ENCODE data around the gene SULT4A1. TPM values are rescaled to one million over a fixed set of nuclear protein-coding genes. Genes with fewer than 3 reads are reported as not detected.

The SULT4A1 gene
- total and polyA plus RNA-seq, 2 of the 8 experiments (the other 6 are each of a cell fraction or from before 2014, with no cell fraction given): 9.1 to 11.8 TPM

GRCh38 chr22:43911351-43911750, 49.0 kb upstream of the SULT4A1 start:
- no peak overlapping the region for H4K91ac ChIP-seq (replicated peaks; ENCODE audit: insufficient read length, low read length)
- H3K18ac ChIP-seq (ENCODE audit: extremely low read depth, low read length): no peak overlapping the region
- ChIA-PET POLR2A (ENCODE audit: partially characterized antibody) (interaction anchor here (1.8 kb wide), 1 partner anchor 11 kb away, joined by 7 read pairs; no protein-coding TSS in a partner anchor), CTCF (ENCODE audit: partially characterized antibody) (interaction anchor here (0.6 to 21.4 kb wide), 4 partner anchors 27 to 194 kb away, joined by 3 to 226 read pairs (median 4); no protein-coding TSS in a partner anchor)
- no peak overlapping the region for H2AFZ ChIP-seq (ENCODE audit: low read length)
- H3K4ac ChIP-seq (replicated peaks; ENCODE audit: insufficient read length, low read depth, low read length): no peak overlapping the region
- no peak overlapping the region for H2BK5ac ChIP-seq (ENCODE audit: low read depth, low read length)
- H4K20me1 ChIP-seq (replicated peaks in 1 of 2; ENCODE audit: control insufficient read depth in 1 of 2, insufficient read depth in 2 of 2, low read length in 2 of 2): no peaks in the 10 kb centered on the region
- H3K9ac ChIP-seq (replicated peaks in 1 of 4; ENCODE audit: extremely low read depth in 1 of 4, low read depth in 3 of 4, low read length in 3 of 4): no peak overlapping the region
- no peak overlapping the region for H2BK15ac ChIP-seq (ENCODE audit: low read length)
- FAIRE-seq (no peak), DNase-seq (ENCODE audit: low read depth in 1 of 2, low spot score in 2 of 2) (no peak)
- peaks cover 0 to 2% (median 0%) of the 10 kb centered on the region in 4 experiments; a peak in 1 of 7 replicates for H3K4me1 ChIP-seq (replicated peaks in 1 of 4; ENCODE audit: control insufficient read depth in 3 of 4, insufficient read depth in 4 of 4, low read length in 3 of 4)
- H3K27ac ChIP-seq (ENCODE audit: low read depth, low read length): no peak overlapping the region
- no peak overlapping the region for H2BK20ac ChIP-seq (ENCODE audit: low read length)
- H3K56ac ChIP-seq (replicated peaks; ENCODE audit: insufficient read length, low read depth, low read length): no peak overlapping the region
- no peaks in the 10 kb centered on the region for H3K79me1 ChIP-seq (ENCODE audit: low read depth, low read length)
- no peak overlapping the region for H4K5ac ChIP-seq (ENCODE audit: insufficient read length, low read depth, low read length)
- no peak overlapping the region for H3K4me3 ChIP-seq (ENCODE audit: extremely low read depth in 1 of 4, insufficient read depth in 2 of 4, low read depth in 3 of 4, low read length in 4 of 4)
- no peak overlapping the region for H4K8ac ChIP-seq (ENCODE audit: extremely low read depth, insufficient read depth, low read length)
- H3K27me3 ChIP-seq (replicated peaks in 1 of 4; ENCODE audit: control insufficient read depth in 3 of 4, extremely low read depth in 1 of 4, insufficient read depth in 3 of 4, low read length in 3 of 4): no peaks in the 10 kb centered on the region; a peak in 1 of 7 replicates
- H2BK12ac ChIP-seq (ENCODE audit: low read depth, low read length): no peak overlapping the region
- H2AK5ac ChIP-seq (ENCODE audit: low read depth, low read length): no peak overlapping the region
- H3K23ac ChIP-seq (ENCODE audit: insufficient read length): no peak overlapping the region
- H3K9me3 ChIP-seq (ENCODE audit: insufficient read depth in 2 of 2, low read depth in 1 of 2, low read length in 1 of 2): peaks cover 0 to 4% of the 10 kb centered on the region in 2 experiments; a peak in 2 of 4 replicates
- H3K14ac ChIP-seq (ENCODE audit: insufficient read length): no peak overlapping the region
- WGBS, 2 experiments (ENCODE audit: extremely low coverage in 1 of 2, insufficient coverage in 1 of 2, insufficient read length in 1 of 2, insufficient replicate concordance in 2 of 2, low coverage in 1 of 2, low lambda C conversion rate in 2 of 2, missing lambda C conversion rate in 1 of 2): 92% methylated on average over 4 of the region's 4 CpGs; no CpG with 5 or more reads in 1 of the 2 experiments
- peaks cover 2% of the 10 kb centered on the region; the same call in 1 of the 2 replicates for H3K23me2 ChIP-seq (ENCODE audit: low read depth, low read length)
- H3K36me3 ChIP-seq (ENCODE audit: control insufficient read depth in 2 of 4, insufficient read depth in 4 of 4, low read length in 3 of 4): no peaks in the 10 kb centered on the region
- no peak overlapping the region for H3K4me2 ChIP-seq (ENCODE audit: insufficient read depth in 1 of 2, low read depth in 2 of 2, low read length in 2 of 2)
- no peaks in the 10 kb centered on the region for H3K79me2 ChIP-seq (ENCODE audit: control insufficient read depth in 1 of 2, insufficient read depth in 2 of 2, low read length in 2 of 2)
- H2BK120ac ChIP-seq (replicated peaks; ENCODE audit: low read depth, low read length): no peak overlapping the region
- no peak for TF ChIP-seq ASH2L (IDR thresholded peaks at IDR 0.05; ENCODE audit: low read length)
- no peak for TF ChIP-seq FOSL1 (IDR thresholded peaks at IDR 0.05; ENCODE audit: insufficient read depth, low read depth, low read length)
- no peak for TF ChIP-seq KDM4A (IDR thresholded peaks at IDR 0.05; ENCODE audit: low read depth, low read length, severe bottlenecking)
- TF ChIP-seq CREB1 (IDR thresholded peaks at IDR 0.05): no peak
- TF ChIP-seq TAF1 (IDR thresholded peaks at IDR 0.05; ENCODE audit: low read depth, low read length): no peak
- TF ChIP-seq RNF2 (IDR thresholded peaks at IDR 0.05; ENCODE audit: borderline replicate concordance, low read depth, low read length, missing control alignments, poor library complexity, severe bottlenecking): no peak
- TF ChIP-seq HDAC2 (IDR thresholded peaks at IDR 0.05; ENCODE audit: borderline replicate concordance in 1 of 2, low read depth in 2 of 2, low read length in 2 of 2): no peak
- no peak for TF ChIP-seq CEBPB (IDR thresholded peaks at IDR 0.05; ENCODE audit: low read depth, low read length)
- no peak for TF ChIP-seq YY1 (IDR thresholded peaks at IDR 0.05; ENCODE audit: low read depth, low read length)
- TF ChIP-seq ATF2 (IDR thresholded peaks at IDR 0.05; ENCODE audit: low read length): no peak
- TF ChIP-seq BCL11A (IDR thresholded peaks at IDR 0.05; ENCODE audit: low read depth in 2 of 2, low read length in 2 of 2): no peak
- no peak for TF ChIP-seq RFX5 (IDR thresholded peaks at IDR 0.05; ENCODE audit: borderline replicate concordance, low read depth, low read length)
